CD4-positive, alpha-beta T cell (primary cell): Measurements from ENCODE around the gene ITGB3. TPM values are rescaled to one million over a fixed set of nuclear protein-coding genes. Genes with fewer than 3 reads are reported as not detected.

Experiments
- ATAC-seq: fragments of 200-7000 bp; cut with Tn5 transposase; one replicate; pipeline ENCODE4 v1.10.0; 2022; ENCODE audit warnings: mild to moderate bottlenecking; ENCODE audit not compliant: poor library complexity
- CTCF ChIA-PET: fragments of 350-600 bp; sonication (Branson Sonifier 250); formaldehyde crosslinking; loops from one replicate; lab custom pipeline; 2021; ENCODE audit warnings: antibody characterized with exemption, inconsistent platforms; lab: Charles Lee
- POLR2A ChIA-PET: fragments of 350-600 bp; sonication (Branson Sonifier 250); formaldehyde crosslinking; loops from one replicate; lab custom pipeline; 2021; ENCODE audit warnings: antibody characterized with exemption, inconsistent platforms; lab: Charles Lee
- DNase-seq, 14 experiments: peaks; one replicate each; pipeline ENCODE4 v3.0.0-alpha.2; 2013 to 2020; ENCODE audit warnings: mixed read lengths in 2 of 14
- H3K27ac ChIP-seq, 2 donors: one replicate each; pipeline versions ENCODE4 v1.5.1 to v1.7.0; 2013; ENCODE audit warnings: low read length in 2 of 2, low read depth in 1 of 2, mild to moderate bottlenecking in 1 of 2
- H3K27me3 ChIP-seq, 2 experiments: 1 replicate in 1 of 2; 2 replicates in 1 of 2; pipeline versions ENCODE4 v1.6.1 to v1.7.0; 2013; ENCODE audit warnings: low read length in 2 of 2, control low read depth in 1 of 2, mild to moderate bottlenecking in 1 of 2, moderate library complexity in 1 of 2; ENCODE audit not compliant: insufficient read depth in 2 of 2, control insufficient read depth in 1 of 2
- H3K36me3 ChIP-seq: one replicate; pipeline ENCODE4 v1.6.1; 2013; ENCODE audit warnings: low read length, control low read depth; ENCODE audit not compliant: insufficient read depth
- H3K4me1 ChIP-seq: one replicate; pipeline ENCODE4 v1.6.1; 2013; ENCODE audit warnings: low read length, control low read depth; ENCODE audit not compliant: insufficient read depth
- H3K4me3 ChIP-seq: one replicate; pipeline ENCODE4 v1.5.1; 2013; ENCODE audit warnings: mild to moderate bottlenecking, low read length, moderate library complexity
- H3K9me3 ChIP-seq, 2 experiments: 1 replicate in 1 of 2; 2 replicates in 1 of 2; pipeline versions ENCODE4 v1.6.1 to v1.7.0; 2013; ENCODE audit warnings: low read length in 2 of 2, mild to moderate bottlenecking in 2 of 2, control low read depth in 1 of 2, moderate library complexity in 1 of 2; ENCODE audit not compliant: control insufficient read depth in 1 of 2, insufficient read depth in 1 of 2
- H3K27ac Mint-ChIP-seq: one replicate; pipeline ENCODE4 v1.8.0; 2020; ENCODE audit warnings: mixed read lengths
- H3K27me3 Mint-ChIP-seq: one replicate; pipeline ENCODE4 v1.8.0; 2021; ENCODE audit warnings: mixed read lengths
- H3K36me3 Mint-ChIP-seq: one replicate; pipeline ENCODE4 v1.8.0; 2021; ENCODE audit warnings: low read depth, mixed read lengths
- H3K4me1 Mint-ChIP-seq: one replicate; pipeline ENCODE4 v1.8.0; 2021; ENCODE audit warnings: low read depth, mixed read lengths
- H3K4me3 Mint-ChIP-seq: one replicate; pipeline ENCODE4 v1.8.0; 2020; ENCODE audit warnings: mild to moderate bottlenecking, mixed read lengths
- H3K9me3 Mint-ChIP-seq: one replicate; pipeline ENCODE4 v1.8.0; 2020; ENCODE audit warnings: mixed read lengths
- intact Hi-C, 2 experiments: fragments of 100-400 bp; cut with DNase I in 1 of 2; cut with micrococcal nuclease in 1 of 2; formaldehyde crosslinking; loops; one replicate each; pipeline versions ENCODE4 v1.15.1 to v1.9.0; 2023 to 2025; cut with DNase I, micrococcal nuclease
- total RNA-seq, 174 experiments: library from RNA in 2 of 174; stranded (reverse) in 2 of 174; gene quantifications; one replicate each; pipeline ENCODE4 v1.2.3 and lab custom pipeline; 2021 to 2026
- TF ChIP-seq, protein P1 (sequence below): fragments of 200-600 bp; IDR thresholded peaks from one replicate; pipeline ENCODE4 v1.8.0; 2022; ENCODE audit warnings: antibody characterized with exemption, mild to moderate bottlenecking

The ITGB3 gene
- total RNA-seq, 2 experiments from 2014 or later, result 0.05 TPM; not detected in 1

DNA sequence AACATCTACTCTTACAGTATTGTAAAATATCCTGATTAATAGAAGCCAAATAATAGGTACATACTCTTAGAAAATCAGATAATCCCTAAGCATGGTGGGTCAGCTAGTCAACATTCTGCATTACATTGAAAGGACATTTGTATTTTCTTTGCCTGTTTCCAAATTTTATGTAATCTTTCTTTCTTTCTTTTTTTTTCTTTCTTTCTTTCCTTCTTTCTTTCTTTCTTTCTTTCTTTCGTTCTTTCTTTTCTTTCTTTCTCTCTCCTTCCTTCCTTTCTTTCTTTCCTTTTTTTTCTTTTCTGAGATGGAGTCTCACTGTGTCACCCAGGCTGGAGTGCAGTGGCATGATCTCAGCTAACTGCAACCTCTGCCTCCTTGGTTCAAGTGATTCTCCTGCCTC, 18.9 kb downstream of the ITGB3 start:
- POLR2A ChIA-PET, result no interaction called here
- DNase-seq, result no peak

GRCh38 chr17:47273245-47273644, 19.6 kb downstream of the ITGB3 start:
- CTCF ChIA-PET, result no interaction called here
- intact Hi-C loops, result no loop called here
- ATAC-seq, result no peak

More for the DNA sequence above, 18.9 kb downstream of the ITGB3 start:
- H3K4me1 ChIP-seq, result no peaks in the 10 kb centered on the region
- CTCF ChIA-PET, result no interaction called here
- no peak overlapping the region for H3K27ac ChIP-seq
- no peaks in the 10 kb centered on the region for H3K36me3 Mint-ChIP-seq
- H3K4me3 Mint-ChIP-seq, result no peak overlapping the region
- H3K4me1 Mint-ChIP-seq, result no peaks in the 10 kb centered on the region
- no peaks in the 10 kb centered on the region for H3K36me3 ChIP-seq
- H3K9me3 ChIP-seq, result no peaks in the 10 kb centered on the region
- no peaks in the 10 kb centered on the region for H3K27me3 ChIP-seq
- H3K27me3 Mint-ChIP-seq, result peaks cover 14% of the 10 kb centered on the region
- H3K4me3 ChIP-seq, result no peak overlapping the region
- TF ChIP-seq, protein P1, sequence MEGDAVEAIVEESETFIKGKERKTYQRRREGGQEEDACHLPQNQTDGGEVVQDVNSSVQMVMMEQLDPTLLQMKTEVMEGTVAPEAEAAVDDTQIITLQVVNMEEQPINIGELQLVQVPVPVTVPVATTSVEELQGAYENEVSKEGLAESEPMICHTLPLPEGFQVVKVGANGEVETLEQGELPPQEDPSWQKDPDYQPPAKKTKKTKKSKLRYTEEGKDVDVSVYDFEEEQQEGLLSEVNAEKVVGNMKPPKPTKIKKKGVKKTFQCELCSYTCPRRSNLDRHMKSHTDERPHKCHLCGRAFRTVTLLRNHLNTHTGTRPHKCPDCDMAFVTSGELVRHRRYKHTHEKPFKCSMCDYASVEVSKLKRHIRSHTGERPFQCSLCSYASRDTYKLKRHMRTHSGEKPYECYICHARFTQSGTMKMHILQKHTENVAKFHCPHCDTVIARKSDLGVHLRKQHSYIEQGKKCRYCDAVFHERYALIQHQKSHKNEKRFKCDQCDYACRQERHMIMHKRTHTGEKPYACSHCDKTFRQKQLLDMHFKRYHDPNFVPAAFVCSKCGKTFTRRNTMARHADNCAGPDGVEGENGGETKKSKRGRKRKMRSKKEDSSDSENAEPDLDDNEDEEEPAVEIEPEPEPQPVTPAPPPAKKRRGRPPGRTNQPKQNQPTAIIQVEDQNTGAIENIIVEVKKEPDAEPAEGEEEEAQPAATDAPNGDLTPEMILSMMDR, result no peak
- ATAC-seq, result no peak
- H3K27ac Mint-ChIP-seq, result no peak overlapping the region
- intact Hi-C loops, result no loop called here
- H3K9me3 Mint-ChIP-seq, result peaks cover 4% of the 10 kb centered on the region

DNA sequence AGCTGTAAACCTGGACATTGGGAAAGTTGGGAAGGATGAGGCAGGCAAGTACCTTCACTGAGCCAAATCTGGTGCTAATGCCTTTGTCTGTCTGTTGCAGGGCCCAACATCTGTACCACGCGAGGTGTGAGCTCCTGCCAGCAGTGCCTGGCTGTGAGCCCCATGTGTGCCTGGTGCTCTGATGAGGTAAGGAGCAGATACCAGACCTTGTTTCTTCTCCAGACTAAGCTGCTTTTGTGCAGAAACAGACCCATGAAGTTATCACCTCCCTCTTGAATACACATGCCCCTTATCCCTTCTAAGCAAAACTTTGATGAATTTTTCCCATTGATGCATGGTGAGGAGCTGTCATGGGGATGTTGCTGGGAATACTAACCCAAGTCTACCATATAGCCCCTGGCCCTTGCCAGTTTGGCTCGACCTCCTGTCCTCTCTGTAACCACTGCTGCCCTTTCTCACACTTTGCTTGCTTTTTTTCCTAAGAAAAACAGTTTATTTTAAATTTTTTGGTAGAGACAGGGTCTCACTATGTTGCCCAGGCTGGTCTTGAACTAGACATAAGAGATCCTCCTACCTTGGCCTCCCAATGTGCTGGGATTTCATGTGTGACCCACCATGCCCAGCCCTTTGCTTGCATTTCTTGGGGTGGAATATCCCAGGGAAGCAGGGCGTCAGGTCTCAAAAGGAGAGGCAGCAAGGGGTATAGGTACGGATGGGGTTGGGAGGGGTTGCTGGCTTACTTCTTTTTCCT, 20.9 kb downstream of the ITGB3 start:
- no peaks in the 10 kb centered on the region for H3K4me1 Mint-ChIP-seq
- Histone ChIP-seq H3K36me3 (no peaks in the 10 kb centered on the region), H3K4me3 (no peak overlapping the region), H3K27ac (no peak overlapping the region), H3K4me1 (no peaks in the 10 kb centered on the region), H3K9me3 (no peaks in the 10 kb centered on the region), H3K27me3 (no peaks in the 10 kb centered on the region)
- H3K4me3 Mint-ChIP-seq, result no peak overlapping the region
- peaks cover 11% of the 10 kb centered on the region for H3K27me3 Mint-ChIP-seq
- ChIA-PET POLR2A (no interaction called here), CTCF (no interaction called here)
- intact Hi-C loops, result no loop called here
- H3K36me3 Mint-ChIP-seq, result no peaks in the 10 kb centered on the region
- peaks cover 1% of the 10 kb centered on the region for H3K9me3 Mint-ChIP-seq
- TF ChIP-seq, protein P1, result no peak
- DNase-seq (no peak), ATAC-seq (no peak)
- H3K27ac Mint-ChIP-seq, result no peak overlapping the region

More at GRCh38 chr17:47273245-47273644, 19.6 kb downstream of the ITGB3 start:
- Histone ChIP-seq H3K4me1 (no peaks in the 10 kb centered on the region), H3K9me3 (no peaks in the 10 kb centered on the region), H3K4me3 (no peak overlapping the region), H3K27ac (no peak overlapping the region), H3K27me3 (no peaks in the 10 kb centered on the region), H3K36me3 (no peaks in the 10 kb centered on the region)
- Mint-ChIP-seq H3K36me3 (no peaks in the 10 kb centered on the region), H3K9me3 (peaks cover 4% of the 10 kb centered on the region), H3K27me3 (peaks cover 14% of the 10 kb centered on the region), H3K27ac (no peak overlapping the region), H3K4me1 (no peaks in the 10 kb centered on the region), H3K4me3 (no peak overlapping the region)
- no peak for DNase-seq
- POLR2A ChIA-PET, result no interaction called here
- TF ChIP-seq, protein P1, result no peak
